GM12865 (cell line): Measurements from ENCODE around the gene RECQL5.

Experiments used
- DNase-seq: peaks from one replicate; pipeline ENCODE4 v3.0.0; 2010; ENCODE audit warnings: low read depth
- H3K4me3 ChIP-seq: 2 replicates; pipeline ENCODE4 v1.5.1; 2011; ENCODE audit warnings: mild to moderate bottlenecking, low read depth, low read length, control low read depth
- TF ChIP-seq, protein P1 (sequence below): IDR thresholded peaks from 2 replicates; pipeline ENCODE4 v1.5.1; 2011; ENCODE audit warnings: low read length, control low read depth, low read depth, inconsistent platforms; ENCODE audit not compliant: insufficient read depth; ENCODE audit errors: missing control alignments

Gene RECQL5

GRCh38 chr17:75619506-75620431 lies 47.2 kb downstream of the RECQL5 start:
- H3K4me3 ChIP-seq: no peak overlapping the region
- TF ChIP-seq, protein P1, sequence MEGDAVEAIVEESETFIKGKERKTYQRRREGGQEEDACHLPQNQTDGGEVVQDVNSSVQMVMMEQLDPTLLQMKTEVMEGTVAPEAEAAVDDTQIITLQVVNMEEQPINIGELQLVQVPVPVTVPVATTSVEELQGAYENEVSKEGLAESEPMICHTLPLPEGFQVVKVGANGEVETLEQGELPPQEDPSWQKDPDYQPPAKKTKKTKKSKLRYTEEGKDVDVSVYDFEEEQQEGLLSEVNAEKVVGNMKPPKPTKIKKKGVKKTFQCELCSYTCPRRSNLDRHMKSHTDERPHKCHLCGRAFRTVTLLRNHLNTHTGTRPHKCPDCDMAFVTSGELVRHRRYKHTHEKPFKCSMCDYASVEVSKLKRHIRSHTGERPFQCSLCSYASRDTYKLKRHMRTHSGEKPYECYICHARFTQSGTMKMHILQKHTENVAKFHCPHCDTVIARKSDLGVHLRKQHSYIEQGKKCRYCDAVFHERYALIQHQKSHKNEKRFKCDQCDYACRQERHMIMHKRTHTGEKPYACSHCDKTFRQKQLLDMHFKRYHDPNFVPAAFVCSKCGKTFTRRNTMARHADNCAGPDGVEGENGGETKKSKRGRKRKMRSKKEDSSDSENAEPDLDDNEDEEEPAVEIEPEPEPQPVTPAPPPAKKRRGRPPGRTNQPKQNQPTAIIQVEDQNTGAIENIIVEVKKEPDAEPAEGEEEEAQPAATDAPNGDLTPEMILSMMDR: peak; percentile 60
- DNase-seq: peak; percentile 34

DNA sequence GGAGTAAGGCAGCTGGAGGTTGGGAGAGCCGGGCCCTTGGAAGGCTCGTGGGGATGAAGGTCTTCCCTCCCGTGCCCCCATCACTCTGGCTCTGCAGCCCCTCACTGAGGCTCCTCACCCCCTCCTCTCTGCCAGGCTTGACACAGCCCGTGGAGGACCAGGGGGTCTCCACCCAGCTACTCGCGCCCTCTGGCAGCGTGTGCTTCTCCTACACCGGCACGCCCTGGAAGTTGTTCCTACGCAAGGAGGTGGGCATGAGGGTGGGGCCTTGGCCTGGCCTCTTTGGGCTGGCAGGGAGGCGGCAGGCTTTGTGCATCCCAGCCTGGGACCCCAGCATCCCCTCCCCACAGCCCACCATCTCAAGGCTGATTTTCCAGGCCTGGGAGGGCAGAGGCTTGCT lies 49.3 kb downstream of the RECQL5 start:
- no peak overlapping the region for H3K4me3 ChIP-seq
- TF ChIP-seq, protein P1: no peak
- no peak for DNase-seq

GRCh38 chr17:75617218-75617617 lies 49.7 kb downstream of the RECQL5 start:
- TF ChIP-seq, protein P1: no peak
- no peak overlapping the region for H3K4me3 ChIP-seq
- DNase-seq: no peak

GRCh38 chr17:75616521-75617122 lies 50.3 kb downstream of the RECQL5 start:
- DNase-seq: no peak
- TF ChIP-seq, protein P1: no peak
- H3K4me3 ChIP-seq: no peak overlapping the region

DNA sequence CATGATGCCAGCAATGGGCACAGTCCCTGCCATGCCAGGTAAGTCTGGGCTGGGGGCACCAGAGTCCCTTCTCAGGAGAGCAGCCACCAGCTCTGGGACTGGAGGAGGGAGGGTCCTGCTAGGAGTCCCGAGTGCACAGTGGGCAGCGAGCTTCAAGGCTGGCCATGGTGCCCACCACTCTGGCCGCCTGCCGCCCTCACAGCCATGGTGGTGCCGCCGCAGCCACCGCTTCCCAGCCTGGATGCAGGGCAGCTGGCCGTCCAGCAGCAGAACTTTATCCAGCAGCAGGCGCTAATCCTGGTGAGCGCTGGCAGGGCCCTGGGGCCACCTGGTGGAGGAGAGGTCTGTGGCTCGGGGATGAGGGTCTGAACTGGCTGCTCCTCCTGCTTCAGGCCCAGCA lies 51.7 kb downstream of the RECQL5 start:
- no peak for DNase-seq
- no peak overlapping the region for H3K4me3 ChIP-seq
- TF ChIP-seq, protein P1: no peak

DNA sequence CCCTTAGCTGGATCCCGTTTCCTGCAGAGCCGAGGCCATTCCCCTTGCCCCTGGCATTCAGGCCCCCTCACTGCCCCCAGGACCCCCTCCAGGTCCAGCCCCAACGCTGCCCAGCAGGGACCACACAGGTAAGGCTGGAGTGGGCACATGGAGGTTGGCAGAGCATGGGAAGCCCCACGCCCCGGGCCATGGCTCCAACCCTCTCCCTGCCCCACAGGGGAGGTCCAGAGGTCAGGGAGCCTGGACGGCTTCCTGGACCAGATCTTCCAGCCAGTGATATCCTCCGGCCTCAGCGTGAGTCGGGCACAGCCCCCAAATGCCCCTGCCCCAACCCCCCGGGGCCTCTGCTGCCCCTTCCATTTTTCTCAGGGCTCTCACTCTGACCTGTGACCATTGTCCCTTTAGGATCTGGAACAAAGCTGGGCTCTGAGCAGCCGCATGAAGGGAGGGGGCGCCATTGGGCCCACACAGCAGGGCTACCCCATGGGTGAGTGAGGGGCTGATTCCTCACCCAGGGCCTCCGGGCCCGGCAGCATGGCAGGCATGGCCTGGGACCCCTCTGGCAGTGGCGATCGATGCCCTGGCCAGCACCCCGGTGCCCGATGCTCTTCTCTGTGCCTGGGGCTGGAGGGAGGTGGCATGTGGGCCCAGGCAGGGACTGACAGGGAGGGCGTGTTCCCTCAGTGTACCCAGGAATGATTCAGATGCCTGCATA lies 52.2 kb downstream of the RECQL5 start:
- no peak for DNase-seq
- no peak overlapping the region for H3K4me3 ChIP-seq
- TF ChIP-seq, protein P1: no peak
